Uterus (tissue), 2 donors: ENCODE results near the gene TPMT.
"Not testable (repeated sequence)": the region's sequence is repeated elsewhere in the genome, so short reads cannot be mapped to it uniquely, and the experiment has no call there.

ENCODE experiments used
- POLR2A ChIP-seq, 2 donors: fragments of 450-650 bp; IDR thresholded peaks; one replicate each; pipeline ENCODE4 v1.6.1; 2016; ENCODE audit warnings: antibody characterized with exemption in 2 of 2, mild to moderate bottlenecking in 1 of 2, moderate library complexity in 1 of 2
- TF ChIP-seq, protein P1 (sequence below), 4 experiments: fragments of 200-600 bp in 2 of 4; fragments of 450-650 bp in 2 of 4; sonication (generic) in 2 of 4; IDR thresholded peaks; one replicate each; pipeline ENCODE4 v1.5.1; 2016 to 2019; ENCODE audit warnings: antibody characterized with exemption in 4 of 4, mild to moderate bottlenecking in 2 of 4, moderate library complexity in 1 of 4

DNA sequence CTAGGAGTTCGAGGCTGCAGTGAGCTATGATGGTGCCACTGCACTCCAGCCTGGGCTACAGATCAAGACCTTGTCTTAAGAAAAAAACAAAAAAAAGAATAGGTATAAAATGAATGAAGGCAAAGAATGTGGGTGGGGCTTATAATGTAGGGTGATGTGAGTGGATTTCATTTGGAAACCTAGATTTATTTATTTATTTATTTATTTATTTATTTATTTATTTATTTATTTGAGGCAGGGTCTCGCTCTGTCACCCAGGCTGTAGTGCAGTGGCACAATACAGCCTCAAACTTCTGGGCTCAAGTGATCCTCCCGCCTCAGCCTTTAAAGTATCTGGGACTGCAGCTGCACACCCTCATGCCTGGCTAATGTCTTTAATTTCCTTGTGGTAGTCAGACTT lies 3.5 kb downstream of the TPMT start:
- TF ChIP-seq, protein P1, sequence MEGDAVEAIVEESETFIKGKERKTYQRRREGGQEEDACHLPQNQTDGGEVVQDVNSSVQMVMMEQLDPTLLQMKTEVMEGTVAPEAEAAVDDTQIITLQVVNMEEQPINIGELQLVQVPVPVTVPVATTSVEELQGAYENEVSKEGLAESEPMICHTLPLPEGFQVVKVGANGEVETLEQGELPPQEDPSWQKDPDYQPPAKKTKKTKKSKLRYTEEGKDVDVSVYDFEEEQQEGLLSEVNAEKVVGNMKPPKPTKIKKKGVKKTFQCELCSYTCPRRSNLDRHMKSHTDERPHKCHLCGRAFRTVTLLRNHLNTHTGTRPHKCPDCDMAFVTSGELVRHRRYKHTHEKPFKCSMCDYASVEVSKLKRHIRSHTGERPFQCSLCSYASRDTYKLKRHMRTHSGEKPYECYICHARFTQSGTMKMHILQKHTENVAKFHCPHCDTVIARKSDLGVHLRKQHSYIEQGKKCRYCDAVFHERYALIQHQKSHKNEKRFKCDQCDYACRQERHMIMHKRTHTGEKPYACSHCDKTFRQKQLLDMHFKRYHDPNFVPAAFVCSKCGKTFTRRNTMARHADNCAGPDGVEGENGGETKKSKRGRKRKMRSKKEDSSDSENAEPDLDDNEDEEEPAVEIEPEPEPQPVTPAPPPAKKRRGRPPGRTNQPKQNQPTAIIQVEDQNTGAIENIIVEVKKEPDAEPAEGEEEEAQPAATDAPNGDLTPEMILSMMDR (IDR thresholded peaks at IDR 0.05) = not testable (repeated sequence)
- not testable (repeated sequence) for TF ChIP-seq POLR2A (IDR thresholded peaks at IDR 0.05)
